Effector memory CD4-positive, alpha-beta T cell (primary cell): Measurements from ENCODE around the gene SNRNP200.
A peak's percentile ranks its signal among the peaks of the same experiment; 100 is the strongest.
"Not testable (repeated sequence)": the region's sequence is repeated elsewhere in the genome, so short reads cannot be mapped to it uniquely, and the experiment has no call there.

Experiments used
- DNase-seq, 3 donors: peaks; one replicate each; pipeline ENCODE4 v3.0.0-alpha.2; 2020
- H3K27ac ChIP-seq: 2 replicates; pipeline ENCODE4 v1.7.0; 2013; ENCODE audit warnings: mild to moderate bottlenecking, low read length, moderate library complexity; ENCODE audit not compliant: insufficient read depth, poor library complexity, severe bottlenecking
- H3K27me3 ChIP-seq: replicated peaks from 2 replicates; pipeline ENCODE4 v1.7.0; 2013; ENCODE audit warnings: mild to moderate bottlenecking, low read length; ENCODE audit not compliant: insufficient read depth, control insufficient read depth, poor library complexity, severe bottlenecking
- H3K36me3 ChIP-seq: 2 replicates; pipeline ENCODE4 v1.7.0; 2013; ENCODE audit warnings: mild to moderate bottlenecking, low read length, moderate library complexity; ENCODE audit not compliant: control insufficient read depth, insufficient read depth
- H3K4me1 ChIP-seq: 2 replicates; pipeline ENCODE4 v1.7.0; 2013; ENCODE audit warnings: low read length, mild to moderate bottlenecking; ENCODE audit not compliant: control insufficient read depth, insufficient read depth, poor library complexity, severe bottlenecking
- H3K4me3 ChIP-seq: 2 replicates; pipeline ENCODE4 v1.7.0; 2013; ENCODE audit warnings: low read length, low read depth, mild to moderate bottlenecking; ENCODE audit not compliant: insufficient read depth, poor library complexity, severe bottlenecking
- H3K9me3 ChIP-seq: 2 replicates; pipeline ENCODE4 v1.7.0; 2013; ENCODE audit warnings: mild to moderate bottlenecking, low read length, moderate library complexity; ENCODE audit not compliant: control insufficient read depth

The SNRNP200 gene

DNA sequence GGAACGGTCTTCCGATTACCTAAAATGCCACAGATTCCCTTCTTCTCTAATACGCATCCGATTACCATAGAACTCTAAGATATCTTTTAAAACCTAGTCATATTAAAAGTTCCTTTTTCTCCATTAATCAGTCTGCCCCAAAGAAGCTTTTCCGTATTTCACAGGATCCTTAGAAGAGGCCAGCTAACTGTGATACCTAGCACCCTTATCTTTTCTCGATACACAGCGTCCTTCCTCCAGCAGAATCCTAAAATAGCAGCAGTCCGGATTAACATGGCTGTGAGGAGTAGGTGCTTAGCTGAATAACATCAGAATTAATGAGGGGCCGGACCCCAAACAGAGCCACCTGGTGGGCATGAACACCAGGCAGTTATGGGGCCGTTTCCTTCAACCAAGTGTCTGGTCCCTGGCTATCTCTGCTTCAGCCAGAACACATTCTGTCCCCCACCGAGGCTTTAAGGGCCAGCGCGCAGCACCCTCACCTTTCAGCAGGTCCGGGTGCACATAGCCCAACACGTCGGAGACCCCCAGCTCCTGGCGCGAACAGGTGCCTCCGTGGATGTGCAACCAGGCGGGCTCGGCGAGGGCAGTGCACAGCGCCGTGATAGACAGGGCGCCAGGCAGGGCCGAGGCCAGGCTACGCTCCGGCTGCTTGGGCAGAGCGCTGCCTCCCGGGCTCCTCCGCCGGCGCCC is 40.5 kb downstream of the SNRNP200 start:
- DNase-seq: no peak
- Histone ChIP-seq H3K4me1 (peaks cover 21% of the 10 kb centered on the region), H3K36me3 (peaks cover 22% of the 10 kb centered on the region), H3K27me3 (no peaks in the 10 kb centered on the region), H3K9me3 (no peaks in the 10 kb centered on the region), H3K4me3 (peak overlapping the region; percentile 99), H3K27ac (peak overlapping the region; percentile 92)

GRCh38 chr2:96264086-96264485 is 41.3 kb downstream of the SNRNP200 start:
- no peak for DNase-seq
- Histone ChIP-seq H3K4me3 (peak overlapping the region; percentile 99), H3K27ac (no peak overlapping the region), H3K36me3 (peaks cover 17% of the 10 kb centered on the region), H3K4me1 (peaks cover 21% of the 10 kb centered on the region), H3K9me3 (no peaks in the 10 kb centered on the region), H3K27me3 (no peaks in the 10 kb centered on the region)

DNA sequence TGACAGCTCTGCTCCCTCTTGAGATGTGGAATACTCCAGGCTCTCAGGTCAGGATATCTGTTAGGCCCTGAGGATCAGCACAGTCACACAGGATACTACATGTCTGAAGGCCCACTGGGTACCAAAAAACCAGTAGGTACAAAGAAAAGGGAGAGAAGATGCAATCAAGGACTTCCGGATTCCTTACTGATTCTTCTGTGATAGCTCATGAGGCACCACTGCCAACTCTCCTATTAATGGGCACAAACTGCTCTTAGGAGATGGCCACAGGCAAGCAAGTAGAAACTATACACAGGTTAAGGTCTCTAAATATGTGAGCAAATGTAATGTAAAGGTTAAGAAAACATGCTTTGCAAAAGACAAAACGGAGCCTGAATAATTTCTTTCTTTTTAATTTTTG is 43.0 kb downstream of the SNRNP200 start:
- peaks cover 16% of the 10 kb centered on the region for H3K4me1 ChIP-seq
- no peak for DNase-seq
- H3K9me3 ChIP-seq: no peaks in the 10 kb centered on the region
- H3K36me3 ChIP-seq: peaks cover 10% of the 10 kb centered on the region
- H3K27me3 ChIP-seq: no peaks in the 10 kb centered on the region
- no peak overlapping the region for H3K27ac ChIP-seq
- H3K4me3 ChIP-seq: no peak overlapping the region

DNA sequence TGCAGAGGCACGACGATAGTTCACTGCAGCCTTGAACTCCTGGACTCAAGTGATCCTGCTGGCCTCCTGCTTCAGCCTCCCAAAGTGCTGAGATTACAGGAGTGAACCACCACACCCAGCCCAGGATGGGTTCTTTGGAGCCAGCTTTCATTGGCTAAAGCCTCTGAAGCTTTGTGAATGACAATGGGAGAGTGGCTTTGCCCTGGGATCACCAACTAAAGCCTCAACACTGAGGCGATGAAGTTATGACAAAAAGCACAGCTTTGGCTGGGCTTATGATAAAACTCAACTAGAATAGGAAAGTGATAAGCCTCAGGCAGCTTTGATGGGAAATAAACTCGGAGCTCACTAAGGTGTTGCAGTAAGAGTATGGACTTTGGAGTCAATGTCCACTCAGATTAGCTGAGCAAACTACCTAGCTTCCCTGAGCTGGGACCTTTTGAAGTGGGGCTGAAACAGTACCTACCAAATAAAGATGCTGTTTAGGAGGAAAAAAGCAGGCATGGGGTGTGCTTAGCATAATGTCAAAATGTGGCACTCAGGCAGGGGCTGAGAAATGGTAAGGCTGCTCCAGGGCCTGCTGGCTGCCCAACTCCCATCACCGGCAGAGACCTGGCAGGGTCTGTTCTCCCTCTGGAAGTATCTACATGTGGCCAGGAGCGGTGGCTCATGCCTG is 43.9 kb downstream of the SNRNP200 start:
- Histone ChIP-seq H3K36me3 (peaks cover 10% of the 10 kb centered on the region), H3K4me3 (no peak overlapping the region), H3K9me3 (no peaks in the 10 kb centered on the region), H3K27ac (no peak overlapping the region), H3K27me3 (no peaks in the 10 kb centered on the region), H3K4me1 (peaks cover 16% of the 10 kb centered on the region)
- DNase-seq: no peak

DNA sequence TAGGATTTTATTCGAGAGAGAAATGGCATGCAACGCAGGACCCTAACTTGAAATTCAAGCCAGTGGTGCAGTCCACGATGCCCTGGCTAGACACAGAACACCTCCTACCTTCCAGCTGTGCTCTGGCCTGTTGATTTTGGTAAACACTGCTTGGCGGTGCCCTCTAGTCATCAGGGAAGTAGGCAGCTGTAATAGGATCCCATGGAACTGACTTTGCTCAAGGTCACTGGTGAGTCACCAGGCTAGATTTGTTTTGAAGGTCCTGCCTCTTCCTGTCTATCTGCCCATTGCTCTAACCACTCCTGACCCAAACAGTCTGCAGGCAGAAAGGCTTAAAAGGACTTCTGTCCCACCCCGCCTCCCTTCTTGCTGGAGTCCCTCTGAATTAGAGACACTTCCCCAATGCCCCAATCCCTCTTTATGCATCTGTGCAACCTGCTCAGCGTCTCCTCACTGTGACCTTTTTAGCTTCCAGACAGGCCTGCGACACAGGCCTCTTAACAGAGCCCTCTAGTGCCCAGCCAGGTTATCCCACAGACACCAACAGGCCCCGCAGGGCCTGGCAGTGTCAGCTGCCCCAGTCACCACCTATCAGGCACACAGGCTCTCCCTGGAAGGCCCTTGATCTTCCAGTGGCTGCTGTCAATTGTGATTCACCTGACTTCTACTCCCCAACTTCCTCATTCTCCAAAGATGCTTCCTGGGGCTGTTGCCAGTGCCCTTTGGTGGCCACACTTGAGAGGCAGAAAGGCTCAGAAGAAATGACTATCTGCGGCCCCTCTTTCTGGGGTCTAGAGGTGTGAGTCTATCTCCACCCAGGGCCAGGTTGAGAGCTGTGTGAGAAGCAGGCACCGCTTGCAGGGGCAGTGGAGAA is 44.7 kb downstream of the SNRNP200 start:
- H3K27ac ChIP-seq: no peak overlapping the region
- peaks cover 16% of the 10 kb centered on the region for H3K4me1 ChIP-seq
- H3K9me3 ChIP-seq: no peaks in the 10 kb centered on the region
- H3K36me3 ChIP-seq: peaks cover 13% of the 10 kb centered on the region
- no peak overlapping the region for H3K4me3 ChIP-seq
- DNase-seq: no peak
- H3K27me3 ChIP-seq: no peaks in the 10 kb centered on the region

DNA sequence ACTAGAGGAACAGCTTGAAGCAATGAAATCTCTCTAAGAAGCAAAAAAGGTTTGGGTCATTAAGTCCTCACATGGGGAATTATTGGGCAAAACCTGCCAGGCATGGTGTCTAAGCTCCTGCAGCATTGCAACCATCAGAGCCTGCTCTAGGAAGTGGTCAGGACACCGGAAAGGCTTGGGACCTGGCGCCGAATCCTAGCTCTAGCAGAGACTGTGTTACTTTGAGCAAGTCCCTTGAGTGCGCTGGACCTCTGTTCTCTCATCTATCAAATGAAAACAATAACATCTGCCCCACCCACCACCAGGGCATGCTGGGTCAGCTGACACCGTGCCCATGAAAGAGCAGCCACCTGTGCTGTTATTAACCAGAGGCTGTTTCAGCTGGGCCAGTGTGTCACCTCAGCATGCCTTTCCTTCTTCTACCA is 45.8 kb downstream of the SNRNP200 start:
- no peaks in the 10 kb centered on the region for H3K27me3 ChIP-seq
- H3K4me3 ChIP-seq: no peak overlapping the region
- no peak overlapping the region for H3K27ac ChIP-seq
- no peak for DNase-seq
- H3K36me3 ChIP-seq: peaks cover 24% of the 10 kb centered on the region
- peaks cover 10% of the 10 kb centered on the region for H3K4me1 ChIP-seq
- H3K9me3 ChIP-seq: no peaks in the 10 kb centered on the region

DNA sequence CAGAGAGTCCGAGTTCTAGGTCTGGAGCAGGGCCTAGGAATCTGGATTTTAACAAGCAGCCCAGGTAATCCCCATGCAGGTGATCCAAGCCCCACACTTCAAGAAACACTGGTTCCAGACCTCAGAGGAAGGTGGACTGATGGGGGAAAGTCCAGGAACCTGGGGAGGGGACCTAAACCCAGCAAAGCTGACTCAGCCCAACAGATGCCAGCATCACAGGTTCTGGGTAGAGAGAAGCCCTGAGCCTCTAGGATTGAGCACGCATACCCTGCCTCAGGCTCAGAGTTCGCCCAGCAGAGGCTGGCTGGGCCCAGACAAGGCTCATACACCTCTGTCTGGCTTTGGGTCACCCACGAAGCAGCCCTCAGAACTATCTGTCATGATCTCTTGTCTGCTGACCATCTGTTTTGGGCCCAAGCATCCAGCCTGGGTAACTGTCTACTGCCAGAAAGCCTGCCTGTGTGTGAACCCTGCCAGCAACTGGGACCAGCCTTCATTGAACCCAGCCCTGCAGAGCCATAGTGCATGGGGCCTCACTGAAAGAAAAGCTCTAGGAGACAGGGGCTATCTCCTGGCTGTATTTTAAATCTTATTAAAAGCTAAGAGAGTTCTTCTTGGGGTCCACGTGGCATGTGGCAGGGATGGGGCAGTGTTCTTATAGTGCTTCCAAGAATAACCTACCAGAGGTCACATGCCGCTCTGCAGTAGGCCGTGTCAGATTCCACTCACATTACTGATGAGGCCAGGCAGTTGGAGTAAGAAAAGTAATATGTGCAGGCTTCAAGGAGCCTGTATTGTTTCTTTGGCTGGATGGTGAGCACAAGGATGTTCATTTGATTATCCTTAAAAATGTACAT is 47.0 kb downstream of the SNRNP200 start:
- no peak overlapping the region for H3K4me3 ChIP-seq
- DNase-seq: no peak
- H3K27ac ChIP-seq: no peak overlapping the region
- H3K4me1 ChIP-seq: peaks cover 4% of the 10 kb centered on the region
- peaks cover 35% of the 10 kb centered on the region for H3K36me3 ChIP-seq
- H3K9me3 ChIP-seq: no peaks in the 10 kb centered on the region
- H3K27me3 ChIP-seq: no peaks in the 10 kb centered on the region

DNA sequence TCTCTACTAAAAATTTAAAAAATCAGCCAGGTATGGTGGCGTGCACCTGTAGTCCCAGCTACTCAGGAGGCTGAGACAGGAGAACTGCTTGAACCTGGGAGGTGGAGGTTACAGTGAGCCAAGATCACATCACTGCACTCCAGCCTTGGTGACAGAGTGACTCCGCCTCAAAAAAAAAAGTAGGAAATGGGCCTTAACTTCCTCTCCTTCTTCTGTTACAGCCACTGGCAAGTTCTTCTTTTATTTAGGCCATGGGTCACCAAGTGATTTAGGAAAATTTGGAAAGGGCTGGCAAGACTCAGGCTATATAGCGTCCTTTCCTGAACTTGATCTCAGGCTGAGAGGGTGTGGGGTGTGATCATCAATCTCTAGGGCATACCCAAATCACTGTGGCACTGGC is 47.6 kb downstream of the SNRNP200 start:
- H3K27me3 ChIP-seq, H3K9me3 ChIP-seq, DNase-seq, H3K4me3 ChIP-seq, H3K27ac ChIP-seq, H3K4me1 ChIP-seq: not testable (repeated sequence)
- H3K36me3 ChIP-seq: peaks cover 42% of the 10 kb centered on the region

GRCh38 chr2:96256611-96257113 is 48.7 kb downstream of the SNRNP200 start:
- peaks cover 4% of the 10 kb centered on the region for H3K4me1 ChIP-seq
- H3K27ac ChIP-seq: no peak overlapping the region
- DNase-seq: no peak
- H3K27me3 ChIP-seq: no peaks in the 10 kb centered on the region
- H3K9me3 ChIP-seq: no peaks in the 10 kb centered on the region
- H3K4me3 ChIP-seq: no peak overlapping the region
- H3K36me3 ChIP-seq: peaks cover 52% of the 10 kb centered on the region
